Measurements from ENCODE around the gene SLC25A26. TPM values are rescaled to one million over a fixed set of nuclear protein-coding genes. Genes with fewer than 3 reads are reported as not detected.

The SLC25A26 gene
- total and polyA plus RNA-seq, 8 donors = 5.1 to 13.6 (median 9.9) TPM

GRCh38 chr3:66237552-66237951, 16.8 kb downstream of the SLC25A26 start:
- Histone ChIP-seq H3K27me3 (no peaks in the 10 kb centered on the region), H3K27ac (no peak overlapping the region), H3K36me3 (no peaks in the 10 kb centered on the region), H3K4me3 (no peak overlapping the region), H3K4me1 (no peaks in the 10 kb centered on the region), H3K9me3 (no peaks in the 10 kb centered on the region)
- no peak for TF ChIP-seq CTCF (IDR thresholded peaks at IDR 0.05)
- intact Hi-C loops (cut with DNase I) = no loop called here
- FAIRE-seq (no peak), DNase-seq (no peak), ATAC-seq (no peak)
- 93 to 94% methylated on average over 3 of the region's 3 CpGs for WGBS, 2 donors

DNA sequence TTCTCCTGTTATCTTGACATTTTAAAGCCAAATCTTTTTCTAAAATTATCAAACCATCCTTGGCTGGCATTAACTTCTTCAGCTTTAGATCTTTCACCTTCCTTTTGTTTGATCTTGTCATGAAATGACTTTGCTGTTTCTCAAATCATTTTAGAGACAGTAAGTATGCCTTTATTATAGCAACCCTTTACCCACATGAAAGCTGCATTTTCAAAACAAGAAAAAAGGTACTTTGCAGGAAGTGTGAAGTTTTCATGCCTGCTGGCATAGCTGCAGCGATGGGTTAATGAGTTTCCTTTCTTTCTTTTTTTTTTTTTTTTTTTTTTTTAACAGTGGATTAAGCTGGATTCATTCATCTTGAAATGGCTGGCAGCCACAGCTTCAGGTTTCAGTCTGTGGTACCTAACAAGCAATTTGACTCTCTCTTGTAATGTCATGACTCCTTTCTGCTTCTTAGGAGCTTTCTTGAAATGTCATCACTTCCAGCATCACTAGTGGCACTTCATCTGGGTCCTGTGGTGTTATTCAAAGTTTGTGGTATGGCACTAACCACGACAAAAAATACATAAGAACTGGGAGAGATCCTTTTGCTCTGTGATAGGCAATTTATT, 18.8 kb downstream of the SLC25A26 start:
- WGBS, 2 donors = 98 to 100% methylated on average over 2 of the region's 2 CpGs
- Histone ChIP-seq H3K9me3 (no peaks in the 10 kb centered on the region), H3K27me3 (no peaks in the 10 kb centered on the region), H3K4me1 (no peaks in the 10 kb centered on the region), H3K27ac (no peak overlapping the region), H3K36me3 (peaks cover 0 to 8% (median 0%) of the 10 kb centered on the region in 3 donors), H3K4me3 (no peak overlapping the region)
- no peak for TF ChIP-seq CTCF (IDR thresholded peaks at IDR 0.05)
- DNase-seq (no peak), FAIRE-seq (no peak), ATAC-seq (no peak)
- intact Hi-C loops (cut with DNase I) = no loop called here

- TF ChIP-seq CTCF (IDR thresholded peaks at IDR 0.05) = no peak
- no peak overlapping the region for H3K27ac ChIP-seq
- FAIRE-seq (no peak), DNase-seq (no peak), ATAC-seq (no peak)
- no peaks in the 10 kb centered on the region for H3K9me3 ChIP-seq
- H3K36me3 ChIP-seq = peaks cover 0 to 8% (median 0%) of the 10 kb centered on the region in 3 donors
- intact Hi-C loops (cut with DNase I) = no loop called here
- H3K27me3 ChIP-seq = no peaks in the 10 kb centered on the region
- WGBS, 2 donors = 95 to 97% methylated on average over 3 of the region's 3 CpGs
- no peak overlapping the region for H3K4me3 ChIP-seq
- H3K4me1 ChIP-seq = no peaks in the 10 kb centered on the region
These were observed 20.7 kb downstream of the SLC25A26 start for GRCh38 chr3:66241466-66241865.

GRCh38 chr3:66242788-66243464, 22.1 kb downstream of the SLC25A26 start:
- Histone ChIP-seq H3K9me3 (no peaks in the 10 kb centered on the region), H3K27ac (no peak overlapping the region), H3K4me1 (no peaks in the 10 kb centered on the region), H3K4me3 (no peak overlapping the region), H3K27me3 (no peaks in the 10 kb centered on the region), H3K36me3 (peaks cover 0 to 8% (median 0%) of the 10 kb centered on the region in 3 donors)
- DNase-seq (no peak), ATAC-seq (no peak), FAIRE-seq (no peak)
- intact Hi-C loops (cut with DNase I) = no loop called here
- TF ChIP-seq CTCF (IDR thresholded peaks at IDR 0.05) = no peak
- 97 to 98% methylated on average over 3 of the region's 3 CpGs for WGBS, 2 donors

DNA sequence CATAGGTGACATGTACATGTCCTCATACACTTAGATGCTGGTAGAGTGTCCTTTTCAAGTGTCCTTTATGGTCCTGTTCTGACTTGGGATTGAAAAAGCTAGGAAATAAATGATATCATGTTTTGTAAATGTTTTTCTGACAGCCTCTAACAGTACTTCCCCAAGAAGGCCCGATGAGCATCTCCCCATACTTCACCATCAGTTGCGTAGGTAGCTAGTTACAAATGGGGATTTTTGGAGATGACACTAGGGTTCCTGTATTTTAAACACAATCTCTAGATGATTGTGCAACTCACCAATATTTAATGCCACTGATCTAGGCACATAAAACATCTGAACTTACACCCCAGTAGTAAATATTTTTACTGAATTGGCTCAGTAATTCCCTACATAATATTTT, 27.8 kb downstream of the SLC25A26 start:
- FAIRE-seq (no peak), DNase-seq (no peak), ATAC-seq (no peak)
- 71 to 96% methylated on average over 2 of the region's 2 CpGs for WGBS, 2 donors
- Histone ChIP-seq H3K27ac (no peak overlapping the region), H3K4me3 (no peak overlapping the region), H3K27me3 (no peaks in the 10 kb centered on the region), H3K4me1 (peaks cover 0 to 2% (median 0%) of the 10 kb centered on the region in 3 donors), H3K9me3 (no peaks in the 10 kb centered on the region), H3K36me3 (peaks cover 0 to 3% (median 0%) of the 10 kb centered on the region in 3 donors)
- TF ChIP-seq CTCF (IDR thresholded peaks at IDR 0.05) = no peak
- intact Hi-C loops (cut with DNase I) = no loop called here

Measured in pancreas (tissue), 10 donors.